Glutamatergic neuron (in vitro differentiated cells): Measurements from ENCODE around the gene DNAAF1. TPM values are rescaled to one million over a fixed set of nuclear protein-coding genes. Genes with fewer than 3 reads are reported as not detected.
A peak's percentile ranks its signal among the peaks of the same experiment; 100 is the strongest.

Experiments
- DNase-seq: peaks from one replicate; pipeline ENCODE4 v3.0.0; 2022
- H3K27ac Mint-ChIP-seq: one replicate; pipeline ENCODE4 v1.8.0; 2020; ENCODE audit warnings: mild to moderate bottlenecking, mixed read lengths, inconsistent platforms; ENCODE audit not compliant: unreplicated experiment
- H3K27me3 Mint-ChIP-seq: one replicate; pipeline ENCODE4 v1.8.0; 2020; ENCODE audit warnings: mild to moderate bottlenecking, moderate library complexity, mixed read lengths, inconsistent platforms; ENCODE audit not compliant: unreplicated experiment
- H3K36me3 Mint-ChIP-seq: one replicate; pipeline ENCODE4 v1.8.0; 2020; ENCODE audit warnings: mild to moderate bottlenecking, mixed read lengths, inconsistent platforms; ENCODE audit not compliant: unreplicated experiment
- H3K4me1 Mint-ChIP-seq: one replicate; pipeline ENCODE4 v1.8.0; 2020; ENCODE audit warnings: mild to moderate bottlenecking, low read depth, mixed read lengths, inconsistent platforms; ENCODE audit not compliant: unreplicated experiment
- H3K4me3 Mint-ChIP-seq: one replicate; pipeline ENCODE4 v1.8.0; 2020; ENCODE audit warnings: mild to moderate bottlenecking, mixed read lengths, inconsistent platforms; ENCODE audit not compliant: unreplicated experiment
- H3K9me3 Mint-ChIP-seq: one replicate; pipeline ENCODE4 v1.8.0; 2020; ENCODE audit warnings: mild to moderate bottlenecking, moderate library complexity, mixed read lengths, inconsistent platforms; ENCODE audit not compliant: unreplicated experiment
- total RNA-seq: library from RNA; stranded (reverse); fragmentation: NEBNext Ultra II Directional; extraction: Animal tissue kit (Norgen Biotek cat#: 25700); gene quantifications from one replicate; pipeline ENCODE4 v1.2.1, GENCODE V29; 2021; ENCODE audit not compliant: unreplicated experiment
- TF ChIP-seq, protein P1 (sequence below): fragments of 200-600 bp; sonication (generic); IDR thresholded peaks from one replicate; pipeline ENCODE4 v1.5.0; 2021; ENCODE audit not compliant: partially characterized antibody, unreplicated experiment

DNAAF1 gene
- total RNA-seq, 1 donor from 2014 or later: 0.56 TPM

DNA sequence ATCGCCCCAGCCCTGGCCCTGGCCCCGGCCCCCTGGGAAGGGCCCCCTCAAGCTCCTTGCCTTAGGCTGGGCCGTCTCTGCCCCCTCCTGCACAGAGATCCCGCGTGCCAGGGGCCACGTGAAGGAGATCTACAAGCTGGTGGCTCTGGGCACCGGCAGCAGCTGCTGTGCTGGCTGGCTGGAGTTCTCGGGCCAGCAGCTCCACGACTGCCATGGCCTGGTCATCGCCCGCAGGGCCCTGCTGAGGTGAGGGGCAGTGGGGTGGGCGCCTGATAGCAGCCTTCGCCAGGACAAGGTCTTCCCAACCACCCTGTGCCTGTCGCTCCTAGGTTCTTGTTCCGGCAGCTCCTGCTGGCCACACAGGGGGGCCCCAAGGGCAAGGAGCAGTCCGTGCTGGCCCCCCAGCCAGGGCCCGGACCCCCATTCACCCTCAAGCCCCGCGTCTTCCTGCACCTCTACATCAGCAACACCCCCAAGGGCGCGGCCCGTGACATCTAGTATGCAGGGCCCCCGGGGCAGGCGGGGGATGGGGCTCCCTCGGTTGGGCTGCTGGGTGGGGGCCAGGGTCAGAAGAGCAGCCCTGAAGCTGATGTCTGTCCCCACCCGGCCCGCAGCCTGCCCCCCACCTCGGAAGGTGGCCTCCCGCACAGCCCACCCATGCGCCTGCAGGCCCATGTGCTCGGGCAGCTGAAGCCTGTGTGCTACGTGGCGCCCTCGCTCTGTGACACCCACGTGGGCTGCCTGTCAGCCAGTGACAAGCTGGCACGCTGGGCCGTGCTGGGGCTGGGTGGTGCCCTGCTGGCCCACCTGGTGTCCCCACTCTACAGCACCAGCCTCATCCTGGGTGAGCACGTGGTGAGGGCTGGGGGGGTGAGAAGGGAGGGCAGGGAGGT lies 50.3 kb downstream of the DNAAF1 start:
- Mint-ChIP-seq H3K27ac (no peak overlapping the region), H3K36me3 (no peaks in the 10 kb centered on the region), H3K9me3 (peaks cover 13% of the 10 kb centered on the region), H3K4me1 (peaks cover 28% of the 10 kb centered on the region), H3K4me3 (no peak overlapping the region), H3K27me3 (peaks cover 13% of the 10 kb centered on the region)
- no peak for DNase-seq
- TF ChIP-seq, protein P1, sequence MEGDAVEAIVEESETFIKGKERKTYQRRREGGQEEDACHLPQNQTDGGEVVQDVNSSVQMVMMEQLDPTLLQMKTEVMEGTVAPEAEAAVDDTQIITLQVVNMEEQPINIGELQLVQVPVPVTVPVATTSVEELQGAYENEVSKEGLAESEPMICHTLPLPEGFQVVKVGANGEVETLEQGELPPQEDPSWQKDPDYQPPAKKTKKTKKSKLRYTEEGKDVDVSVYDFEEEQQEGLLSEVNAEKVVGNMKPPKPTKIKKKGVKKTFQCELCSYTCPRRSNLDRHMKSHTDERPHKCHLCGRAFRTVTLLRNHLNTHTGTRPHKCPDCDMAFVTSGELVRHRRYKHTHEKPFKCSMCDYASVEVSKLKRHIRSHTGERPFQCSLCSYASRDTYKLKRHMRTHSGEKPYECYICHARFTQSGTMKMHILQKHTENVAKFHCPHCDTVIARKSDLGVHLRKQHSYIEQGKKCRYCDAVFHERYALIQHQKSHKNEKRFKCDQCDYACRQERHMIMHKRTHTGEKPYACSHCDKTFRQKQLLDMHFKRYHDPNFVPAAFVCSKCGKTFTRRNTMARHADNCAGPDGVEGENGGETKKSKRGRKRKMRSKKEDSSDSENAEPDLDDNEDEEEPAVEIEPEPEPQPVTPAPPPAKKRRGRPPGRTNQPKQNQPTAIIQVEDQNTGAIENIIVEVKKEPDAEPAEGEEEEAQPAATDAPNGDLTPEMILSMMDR: no peak

DNA sequence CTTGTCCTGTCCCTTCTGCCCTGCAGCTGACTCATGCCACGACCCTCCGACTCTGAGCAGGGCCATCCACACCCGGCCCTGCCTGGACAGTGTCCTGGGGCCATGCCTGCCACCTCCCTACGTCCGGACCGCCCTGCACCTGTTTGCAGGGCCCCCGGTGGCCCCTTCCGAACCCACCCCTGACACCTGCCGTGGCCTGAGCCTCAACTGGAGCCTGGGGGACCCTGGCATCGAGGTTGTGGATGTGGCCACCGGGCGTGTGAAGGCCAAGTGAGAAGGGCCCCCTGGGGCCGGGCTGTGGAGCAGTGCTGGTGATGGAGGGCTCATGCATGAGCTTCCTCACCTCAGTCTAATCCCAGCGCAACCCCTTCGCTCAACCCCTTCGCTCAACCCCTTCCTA lies 51.0 kb downstream of the DNAAF1 start:
- H3K4me3 Mint-ChIP-seq: no peak overlapping the region
- peaks cover 28% of the 10 kb centered on the region for H3K4me1 Mint-ChIP-seq
- H3K27me3 Mint-ChIP-seq: peaks cover 17% of the 10 kb centered on the region
- H3K27ac Mint-ChIP-seq: no peak overlapping the region
- TF ChIP-seq, protein P1: no peak
- no peak for DNase-seq
- peaks cover 13% of the 10 kb centered on the region for H3K9me3 Mint-ChIP-seq
- no peaks in the 10 kb centered on the region for H3K36me3 Mint-ChIP-seq

- peak overlapping the region; percentile 28 for H3K27ac Mint-ChIP-seq
Measured at GRCh38 chr16:84196727-84197394, 51.8 kb downstream of the DNAAF1 start.

DNA sequence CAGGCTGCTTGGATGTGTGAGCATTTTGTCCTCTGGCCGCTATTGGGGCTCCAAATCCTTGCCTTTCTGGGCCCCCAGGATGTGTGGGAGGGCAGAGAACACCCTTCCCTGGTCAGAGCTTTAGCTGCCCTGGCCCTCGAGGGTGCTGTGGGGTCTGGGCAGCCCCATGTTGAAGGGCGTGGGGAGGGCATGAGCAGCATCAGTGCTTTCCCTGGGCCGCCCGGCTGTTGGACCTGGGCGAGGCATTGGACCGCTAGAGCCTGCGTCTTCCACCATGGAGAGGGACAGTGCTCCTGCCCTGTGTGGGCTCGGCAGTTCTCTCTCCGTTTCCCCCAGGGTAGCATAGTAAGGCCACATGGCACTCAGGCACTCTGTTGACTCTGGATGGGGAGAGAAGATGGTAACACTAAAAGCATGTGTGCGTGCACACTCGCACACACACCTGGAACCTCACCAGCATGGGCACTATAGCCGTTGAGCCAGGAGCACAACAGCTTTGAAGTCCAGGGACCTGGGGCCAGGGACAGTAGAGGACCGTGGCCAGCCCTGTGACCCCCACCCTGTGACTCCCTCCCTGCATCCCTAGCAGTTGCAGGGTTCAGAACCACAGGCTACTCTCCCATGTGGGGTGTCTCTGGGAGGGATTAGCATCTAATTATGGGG lies 52.5 kb downstream of the DNAAF1 start:
- no peak for DNase-seq
- peaks cover 17% of the 10 kb centered on the region for H3K27me3 Mint-ChIP-seq
- peaks cover 28% of the 10 kb centered on the region for H3K4me1 Mint-ChIP-seq
- no peak overlapping the region for H3K4me3 Mint-ChIP-seq
- peaks cover 13% of the 10 kb centered on the region for H3K9me3 Mint-ChIP-seq
- H3K36me3 Mint-ChIP-seq: peaks cover 3% of the 10 kb centered on the region
- peak overlapping the region; percentile 87 for H3K27ac Mint-ChIP-seq
- TF ChIP-seq, protein P1: no peak

More at GRCh38 chr16:84196727-84197394, 51.8 kb downstream of the DNAAF1 start:
- Mint-ChIP-seq H3K4me1 (peaks cover 28% of the 10 kb centered on the region), H3K4me3 (peak overlapping the region; percentile 55), H3K9me3 (peaks cover 13% of the 10 kb centered on the region), H3K36me3 (no peaks in the 10 kb centered on the region), H3K27me3 (peaks cover 17% of the 10 kb centered on the region)
- TF ChIP-seq, protein P1: no peak
- DNase-seq: no peak
